PC-9 (cell line): ENCODE results near the gene RCOR3. TPM values are rescaled to one million over a fixed set of nuclear protein-coding genes. Genes with fewer than 3 reads are reported as not detected.
A peak's percentile ranks its signal among the peaks of the same experiment; 100 is the strongest.

Experiments
- BruUV-seq: library from RNA; stranded (reverse); fragments of 400-500 nt; replicated peaks from 2 replicates; lab custom pipeline; 2021; lab: Mats Ljungman, UMichigan
- CTCF ChIA-PET: fragments of 300-600 bp; sonication (Branson Sonifier 250); formaldehyde crosslinking; loops from one replicate; lab custom pipeline; 2022; ENCODE audit warnings: antibody characterized with exemption; lab: Charles Lee
- POLR2A ChIA-PET: fragments of 300-600 bp; sonication (Branson Sonifier 250); formaldehyde crosslinking; loops from one replicate; lab custom pipeline; 2022; ENCODE audit warnings: antibody characterized with exemption; ENCODE audit not compliant: unreplicated experiment; lab: Charles Lee
- DNase-seq, 2 experiments: peaks; one replicate each; pipeline versions ENCODE4 v3.0.0 to v3.0.0-alpha.2; 2015 to 2022; ENCODE audit warnings: mixed read lengths in 1 of 2
- H2AFZ ChIP-seq: fragments of 200-600 bp; sonication (generic); 2 replicates; pipeline ENCODE4 v1.8.1; 2017; ENCODE audit warnings: antibody characterized with exemption
- H3F3A ChIP-seq: fragments of 200-600 bp; sonication (generic); 2 replicates; pipeline ENCODE4 v1.8.1; 2017; ENCODE audit warnings: antibody characterized with exemption, mild to moderate bottlenecking, low read depth; ENCODE audit not compliant: insufficient read depth
- H3K27ac ChIP-seq: fragments of 200-600 bp; sonication (generic); 2 replicates; pipeline ENCODE4 v1.6.1; 2016; ENCODE audit warnings: mixed run types
- H3K27me3 ChIP-seq: fragments of 200-600 bp; sonication (generic); 2 replicates; pipeline ENCODE4 v1.6.1; 2016; ENCODE audit warnings: low read depth, mixed run types; ENCODE audit not compliant: insufficient read depth
- H3K36me3 ChIP-seq: fragments of 200-600 bp; sonication (generic); 2 replicates; pipeline ENCODE4 v1.6.1; 2016; ENCODE audit warnings: low read depth, mixed run types
- H3K4me1 ChIP-seq: fragments of 200-600 bp; sonication (generic); replicated peaks from 2 replicates; pipeline ENCODE4 v1.6.1; 2016; ENCODE audit warnings: mixed run types; ENCODE audit not compliant: insufficient read depth
- H3K4me2 ChIP-seq: fragments of 200-600 bp; sonication (generic); 2 replicates; pipeline ENCODE4 v1.6.1; 2017; ENCODE audit warnings: mixed run types
- H3K4me3 ChIP-seq: fragments of 200-600 bp; sonication (generic); 2 replicates; pipeline ENCODE4 v1.6.1; 2016; ENCODE audit warnings: mixed run types
- H3K79me2 ChIP-seq: fragments of 200-600 bp; sonication (generic); 2 replicates; pipeline ENCODE4 v1.6.1; 2017; ENCODE audit warnings: low read depth, mixed run types
- H3K9me2 ChIP-seq: fragments of 200-600 bp; sonication (generic); 2 replicates; pipeline ENCODE4 v1.8.1; 2017; ENCODE audit warnings: mild to moderate bottlenecking; ENCODE audit not compliant: insufficient read depth
- H3K9me3 ChIP-seq: fragments of 200-600 bp; sonication (generic); 2 replicates; pipeline ENCODE4 v1.8.1; 2016; ENCODE audit warnings: low read depth; ENCODE audit not compliant: insufficient read depth
- H4K20me1 ChIP-seq: fragments of 200-600 bp; sonication (generic); 2 replicates; pipeline ENCODE4 v1.8.1; 2017; ENCODE audit not compliant: insufficient read depth
- EZH2 ChIP-seq: fragments of 200-600 bp; sonication (generic); IDR thresholded peaks from 2 replicates; pipeline ENCODE4 v1.8.0; 2017; ENCODE audit warnings: antibody characterized with exemption, low read depth
- intact Hi-C: fragments of 100-400 bp; cut with micrococcal nuclease; formaldehyde crosslinking; loops from one replicate; pipeline ENCODE4 v1.10.0; 2022; ENCODE audit not compliant: unreplicated experiment
- total RNA-seq: library from RNA; stranded (reverse); gene quantifications from 2 replicates; pipeline ENCODE4 v1.2.3, GENCODE V29; 2021
- TF ChIP-seq, protein P1 (sequence below): fragments of 200-600 bp; sonication (generic); conservative IDR thresholded peaks from 2 replicates; pipeline ENCODE4 v1.6.1; 2017; ENCODE audit warnings: mixed run types, antibody characterized with exemption, mild to moderate bottlenecking, moderate library complexity

RCOR3 gene
- total RNA-seq, 1 experiment from 2014 or later = 48.7 TPM

DNA sequence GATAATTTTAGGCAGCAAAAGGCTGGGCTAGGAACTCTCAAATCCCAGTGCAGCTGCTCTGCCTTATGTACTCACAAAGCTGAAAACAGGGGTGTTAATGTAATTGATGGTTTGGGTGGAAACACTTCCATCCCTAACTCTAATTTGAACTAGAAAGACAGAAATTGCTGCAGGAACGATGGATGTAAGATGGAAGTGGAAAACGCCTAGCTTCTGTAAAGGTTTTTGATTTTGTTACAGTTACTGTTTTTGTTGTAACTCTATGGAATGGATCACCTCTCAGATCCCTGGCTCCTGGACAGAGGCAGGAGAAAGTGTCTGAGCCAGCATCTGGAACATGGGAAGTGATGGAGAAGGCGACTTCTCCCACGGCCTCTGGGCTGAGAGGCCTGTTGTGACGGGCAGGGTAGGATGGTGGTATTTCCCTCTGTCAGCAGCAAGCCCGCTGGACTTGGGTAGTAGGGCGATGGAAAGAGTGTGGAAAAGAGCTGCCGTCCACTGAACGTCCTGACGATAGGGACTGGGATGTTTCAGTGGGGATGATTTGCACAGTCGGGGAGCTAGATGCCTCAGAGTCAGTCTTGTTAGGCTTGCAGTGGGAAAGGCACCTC, 69.0 kb downstream of the RCOR3 start:
- intact Hi-C loops = loop anchor here (5.0 kb wide), 1 partner anchor 249 kb away; the partner anchor contains the start of gene SLC30A1
- Histone ChIP-seq H2AFZ (no peak overlapping the region), H3K27me3 (no peaks in the 10 kb centered on the region), H3K27ac (no peak overlapping the region), H3K4me1 (peaks cover 36% of the 10 kb centered on the region), H3K36me3 (no peaks in the 10 kb centered on the region), H3F3A (no peaks in the 10 kb centered on the region), H3K4me3 (peak overlapping the region; percentile 72; the same call in 1 of the 2 replicates), H3K4me2 (peak overlapping the region; percentile 92), H3K9me2 (no peaks in the 10 kb centered on the region), H4K20me1 (no peaks in the 10 kb centered on the region), H3K9me3 (no peaks in the 10 kb centered on the region), H3K79me2 (no peaks in the 10 kb centered on the region)
- TF ChIP-seq, protein P1, sequence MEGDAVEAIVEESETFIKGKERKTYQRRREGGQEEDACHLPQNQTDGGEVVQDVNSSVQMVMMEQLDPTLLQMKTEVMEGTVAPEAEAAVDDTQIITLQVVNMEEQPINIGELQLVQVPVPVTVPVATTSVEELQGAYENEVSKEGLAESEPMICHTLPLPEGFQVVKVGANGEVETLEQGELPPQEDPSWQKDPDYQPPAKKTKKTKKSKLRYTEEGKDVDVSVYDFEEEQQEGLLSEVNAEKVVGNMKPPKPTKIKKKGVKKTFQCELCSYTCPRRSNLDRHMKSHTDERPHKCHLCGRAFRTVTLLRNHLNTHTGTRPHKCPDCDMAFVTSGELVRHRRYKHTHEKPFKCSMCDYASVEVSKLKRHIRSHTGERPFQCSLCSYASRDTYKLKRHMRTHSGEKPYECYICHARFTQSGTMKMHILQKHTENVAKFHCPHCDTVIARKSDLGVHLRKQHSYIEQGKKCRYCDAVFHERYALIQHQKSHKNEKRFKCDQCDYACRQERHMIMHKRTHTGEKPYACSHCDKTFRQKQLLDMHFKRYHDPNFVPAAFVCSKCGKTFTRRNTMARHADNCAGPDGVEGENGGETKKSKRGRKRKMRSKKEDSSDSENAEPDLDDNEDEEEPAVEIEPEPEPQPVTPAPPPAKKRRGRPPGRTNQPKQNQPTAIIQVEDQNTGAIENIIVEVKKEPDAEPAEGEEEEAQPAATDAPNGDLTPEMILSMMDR = no peak
- no peak for TF ChIP-seq EZH2
- POLR2A ChIA-PET = interaction anchor here (0.6 to 0.7 kb wide), 2 partner anchors 54 to 408 kb away, joined by 5 to 6 read pairs; no protein-coding TSS in a partner anchor
- CTCF ChIA-PET = no interaction called here
- TSS peak; percentile 64 for BruUV-seq
- no peak for DNase-seq

DNA sequence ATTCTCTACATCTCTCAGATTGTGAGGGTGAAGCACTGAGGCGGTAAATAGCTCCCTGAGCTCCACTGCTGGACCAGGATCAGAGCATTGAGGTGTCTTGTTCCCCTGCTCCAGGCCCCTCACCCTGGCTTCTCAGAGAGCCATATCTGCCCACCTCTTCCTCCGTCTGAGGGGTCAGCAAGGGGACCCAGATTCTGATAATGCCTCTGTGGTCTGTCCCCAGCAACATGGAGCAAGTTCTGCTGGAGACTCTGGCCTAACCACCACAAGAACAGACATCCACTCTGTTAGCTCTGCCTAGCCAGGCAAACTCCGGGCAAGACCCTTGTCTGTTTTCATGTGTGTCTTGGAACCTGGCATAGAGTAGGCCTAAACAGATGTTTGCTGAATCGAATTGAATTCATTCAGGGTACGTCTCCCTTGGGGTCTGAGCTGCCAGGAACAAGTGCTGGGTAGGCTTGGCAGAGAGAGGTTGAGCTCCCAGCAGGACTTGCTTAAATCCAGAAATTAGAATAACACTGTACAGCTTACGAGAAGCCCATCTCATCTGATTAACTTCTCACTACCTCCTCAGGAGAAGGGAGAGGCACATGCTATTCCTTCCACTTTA, 69.8 kb downstream of the RCOR3 start:
- Histone ChIP-seq H4K20me1 (no peaks in the 10 kb centered on the region), H3K79me2 (no peaks in the 10 kb centered on the region), H3K27ac (no peak overlapping the region), H3K9me3 (no peaks in the 10 kb centered on the region), H3F3A (no peaks in the 10 kb centered on the region), H2AFZ (no peak overlapping the region), H3K4me1 (peaks cover 36% of the 10 kb centered on the region), H3K9me2 (no peaks in the 10 kb centered on the region), H3K4me3 (no peak overlapping the region), H3K36me3 (no peaks in the 10 kb centered on the region), H3K27me3 (no peaks in the 10 kb centered on the region), H3K4me2 (peak overlapping the region; percentile 36; the same call in 1 of the 2 replicates)
- TF ChIP-seq, protein P1 = no peak
- no peak for TF ChIP-seq EZH2
- BruUV-seq = no TSS peak
- ChIA-PET CTCF (interaction anchor here (0.9 kb wide), 1 partner anchor 147 kb away, joined by 3 read pairs; no protein-coding TSS in a partner anchor), POLR2A (no interaction called here)
- DNase-seq = no peak
- intact Hi-C loops = loop anchor here (5.0 kb wide), 1 partner anchor 248 kb away; the partner anchor contains the start of gene SLC30A1

DNA sequence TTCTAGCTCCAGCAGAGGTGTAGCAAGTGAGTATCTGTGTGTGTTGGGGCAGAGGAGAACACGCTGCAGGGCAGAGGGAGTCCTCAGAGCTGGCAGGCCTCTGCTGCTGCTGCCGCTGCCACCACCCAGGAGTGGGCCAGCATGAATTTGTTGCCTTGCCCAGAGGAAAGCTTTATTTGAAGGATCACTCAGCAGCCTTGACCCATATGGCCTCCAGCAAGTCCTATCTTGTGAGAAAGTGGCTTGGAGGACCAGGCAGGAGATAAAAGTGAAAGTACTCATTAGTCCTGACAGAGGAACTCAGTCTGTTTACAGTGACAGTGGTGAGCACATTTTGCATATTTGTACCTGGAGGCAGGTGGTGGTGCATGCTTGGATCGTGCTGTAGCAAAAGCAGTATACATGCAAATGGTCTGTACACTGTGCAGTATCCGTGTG, 70.6 kb downstream of the RCOR3 start:
- Histone ChIP-seq H3K79me2 (no peaks in the 10 kb centered on the region), H3F3A (no peaks in the 10 kb centered on the region), H3K27me3 (no peaks in the 10 kb centered on the region), H3K9me3 (no peaks in the 10 kb centered on the region), H3K4me1 (peaks cover 36% of the 10 kb centered on the region), H3K36me3 (no peaks in the 10 kb centered on the region), H3K4me2 (peak overlapping the region; percentile 36; the same call in 1 of the 2 replicates), H3K4me3 (no peak overlapping the region), H2AFZ (no peak overlapping the region), H3K27ac (no peak overlapping the region), H3K9me2 (no peaks in the 10 kb centered on the region), H4K20me1 (no peaks in the 10 kb centered on the region)
- TF ChIP-seq EZH2 = no peak
- TF ChIP-seq, protein P1 = no peak
- BruUV-seq = no TSS peak
- intact Hi-C loops = loop anchor here (5.0 kb wide), 1 partner anchor 248 kb away; the partner anchor contains the start of gene SLC30A1
- peak in 1 of 2 experiments; percentile 44 for DNase-seq
- POLR2A ChIA-PET = no interaction called here
- CTCF ChIA-PET = interaction anchor here (0.9 kb wide), 1 partner anchor 147 kb away, joined by 3 read pairs; no protein-coding TSS in a partner anchor
